GM12864 (cell line): ENCODE results near the gene ELF2.
"Not testable (repeated sequence)": the region's sequence is repeated elsewhere in the genome, so short reads cannot be mapped to it uniquely, and the experiment has no call there.

Experiments used
- DNase-seq: peaks from one replicate; pipeline ENCODE4 v3.0.0-alpha.2; 2011; ENCODE audit warnings: low read depth
- H3K4me3 ChIP-seq: 2 replicates; pipeline ENCODE4 v1.5.1; 2011; ENCODE audit warnings: mild to moderate bottlenecking, low read depth, low read length, control low read depth
- CTCF ChIP-seq: IDR thresholded peaks from 2 replicates; pipeline ENCODE4 v1.5.1; 2011; ENCODE audit warnings: low read depth, mild to moderate bottlenecking, moderate library complexity, low read length, control low read depth, inconsistent platforms; ENCODE audit errors: missing control alignments

ELF2 gene

DNA sequence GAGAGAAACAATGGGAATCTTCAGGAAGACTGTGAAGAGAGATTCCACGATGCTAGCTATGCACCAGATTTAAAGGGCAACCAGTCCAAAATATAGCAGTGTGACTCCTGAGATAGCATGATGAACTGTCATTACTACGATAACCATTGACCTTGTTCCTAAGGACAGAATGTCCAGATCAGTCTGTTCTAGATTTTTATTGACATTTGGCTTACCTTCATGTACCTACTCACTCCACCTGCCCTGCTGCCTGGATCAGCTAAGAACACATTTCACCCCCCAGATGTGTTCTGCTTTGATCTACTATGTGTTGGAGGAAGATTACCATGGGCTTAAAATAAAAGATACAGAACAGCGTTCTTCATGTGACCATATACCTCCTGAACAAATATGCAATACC, 50.1 kb downstream of the ELF2 start:
- H3K4me3 ChIP-seq = no peak overlapping the region
- TF ChIP-seq CTCF = no peak
- no peak for DNase-seq

GRCh38 chr4:139123910-139124309, 53.1 kb downstream of the ELF2 start:
- no peak for TF ChIP-seq CTCF
- no peak for DNase-seq
- H3K4me3 ChIP-seq = no peak overlapping the region

GRCh38 chr4:139118365-139118764, 58.7 kb downstream of the ELF2 start:
- no peak for DNase-seq
- no peak for TF ChIP-seq CTCF
- no peak overlapping the region for H3K4me3 ChIP-seq

- TF ChIP-seq CTCF = no peak
- DNase-seq = no peak
Observed at GRCh38 chr4:139115226-139115625, 61.8 kb downstream of the ELF2 start.

DNA sequence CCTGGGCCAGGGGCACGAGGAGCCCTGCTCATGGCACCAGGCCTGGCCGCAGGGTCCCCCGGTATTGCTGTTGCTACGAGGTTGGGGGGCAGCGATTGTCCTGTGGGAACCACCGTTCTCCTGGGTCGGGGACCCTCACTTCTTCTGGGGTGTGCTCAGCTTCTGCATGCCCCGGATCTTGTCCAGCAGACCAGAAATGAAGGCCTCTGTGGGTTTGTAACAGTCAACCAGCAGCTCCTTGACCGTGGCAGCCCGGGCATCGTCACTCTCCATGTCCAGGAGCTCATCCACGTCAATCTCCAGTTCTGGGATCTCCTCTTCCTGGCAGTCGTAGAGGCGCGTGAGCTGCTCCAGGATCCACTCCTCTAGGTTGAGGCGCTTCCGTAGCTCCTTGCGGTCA, 62.2 kb downstream of the ELF2 start:
- DNase-seq = not testable (repeated sequence)

More at GRCh38 chr4:139115226-139115625, 61.8 kb downstream of the ELF2 start:
- H3K4me3 ChIP-seq = no peak overlapping the region

DNA sequence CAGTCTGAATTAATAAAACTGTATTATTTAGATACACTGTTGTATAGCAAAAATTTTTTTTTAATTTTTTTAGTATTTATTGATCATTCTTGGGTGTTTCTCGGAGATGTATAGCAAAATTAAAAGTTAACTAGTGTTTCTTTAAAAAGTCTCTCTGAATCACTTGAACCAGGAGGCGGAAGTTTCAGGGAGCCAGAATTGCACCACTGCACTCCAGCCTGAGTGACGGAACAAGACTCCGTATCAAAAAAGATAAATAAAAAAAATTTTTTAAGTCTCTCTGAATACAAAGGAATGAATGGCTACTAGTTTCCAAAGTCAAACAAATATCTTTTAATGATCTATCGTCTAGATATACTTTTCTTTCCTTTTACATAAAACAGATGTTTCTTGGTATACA, 64.4 kb downstream of the ELF2 start:
- no peak overlapping the region for H3K4me3 ChIP-seq
- DNase-seq = no peak
- no peak for TF ChIP-seq CTCF

More for the DNA sequence above, 62.2 kb downstream of the ELF2 start:
- H3K4me3 ChIP-seq = not testable (repeated sequence)

- no peak overlapping the region for H3K4me3 ChIP-seq
- no peak for DNase-seq
- no peak for TF ChIP-seq CTCF
Observed at GRCh38 chr4:139108567-139109128, 68.4 kb downstream of the ELF2 start.
